K562 (cell line): Measurements from ENCODE around the gene MAP3K12. TPM values are rescaled to one million over a fixed set of nuclear protein-coding genes. Genes with fewer than 3 reads are reported as not detected.
A peak's percentile ranks its signal among the peaks of the same experiment; 100 is the strongest.

Source experiments
- CXXC5 ChIP-seq: fragments of 250-450 bp; sonication (Bioruptor Pico); IDR thresholded peaks from 2 replicates; pipeline ENCODE4 v1.8.0; 2022; ENCODE audit warnings: inconsistent platforms, mild to moderate bottlenecking, moderate library complexity
- MAFG ChIP-seq: fragments of 450-650 bp; conservative IDR thresholded peaks from 2 replicates; pipeline ENCODE4 v1.6.1; 2016; ENCODE audit warnings: missing genetic modification characterization, missing compliant biosample characterization
- MEF2D ChIP-seq: conservative IDR thresholded peaks from 2 replicates; pipeline ENCODE4 v1.6.1; 2016; ENCODE audit warnings: low read depth, missing genetic modification characterization, missing compliant biosample characterization
- MIER1 ChIP-seq: fragments of 450-650 bp; IDR thresholded peaks from 2 replicates; pipeline ENCODE4 v1.6.1; 2016; ENCODE audit warnings: antibody characterized with exemption, mild to moderate bottlenecking, low read depth
- MYC ChIP-seq, 2 experiments: fragments of 250-450 bp in 1 of 2; sonication (Bioruptor Pico) in 1 of 2; IDR thresholded peaks; 2 replicates each; pipeline versions ENCODE4 v1.5.1 to v1.6.1; 2012 to 2021; ENCODE audit warnings: low read depth in 2 of 2, borderline replicate concordance in 1 of 2, improper control_type of control experiment in 1 of 2, low read length in 1 of 2, mild to moderate bottlenecking in 1 of 2, moderate library complexity in 1 of 2
- NFYB ChIP-seq: IDR thresholded peaks from 2 replicates; pipeline ENCODE4 v1.6.1; 2011; ENCODE audit warnings: mild to moderate bottlenecking, moderate library complexity; ENCODE audit not compliant: insufficient read length; ENCODE audit errors: extremely low read depth
- OTX1 ChIP-seq: fragments of 450-650 bp; formaldehyde crosslinking; IDR thresholded peaks from 2 replicates; pipeline ENCODE4 v1.4.0; 2022; ENCODE audit warnings: mild to moderate bottlenecking
- PTBP1 ChIP-seq: fragments of 200-400 bp; formaldehyde crosslinking; IDR thresholded peaks from 2 replicates; pipeline ENCODE4 v1.6.1; 2017; ENCODE audit warnings: low read depth, low read length
- SMARCB1 ChIP-seq: IDR thresholded peaks from 2 replicates; pipeline ENCODE4 v1.6.1; 2011; ENCODE audit warnings: improper control_type of control experiment, low read depth; ENCODE audit not compliant: insufficient read length
- ZNF408 ChIP-seq: fragments of 250-450 bp; sonication (Bioruptor Pico); IDR thresholded peaks from 2 replicates; pipeline ENCODE4 v1.4.0; 2020; ENCODE audit warnings: low read depth, mild to moderate bottlenecking, moderate library complexity
- polyA plus RNA-seq, 8 experiments: library from polyadenylated mRNA; depleted of rRNA in 4 of 8; stranded (reverse) in 5 of 8; unstranded in 3 of 8; fragments of >200 nt; fragmentation: Nextera tagmentation in 2 of 8; fragmentation: Illumina TruSeq in 1 of 8; extraction: Ambion mirVana in 2 of 8; extraction: Trizol in 1 of 8; gene quantifications; 2 replicates each; pipeline versions ENCODE4 v1.2.1 to v1.2.3, GENCODE V29; 2011 to 2014; ENCODE audit warnings: inconsistent platforms in 1 of 8, missing spikeins in 1 of 8
- total RNA-seq, 7 experiments: library from RNA; depleted of rRNA in 6 of 7; stranded (reverse); fragments of >200 nt in 6 of 7; fragmentation: Illumina TruSeq in 2 of 7; extraction: Trizol in 2 of 7; gene quantifications; 2 replicates each; pipeline versions ENCODE4 v1.2.1 to v1.2.3, GENCODE V29; 2011 to 2021; ENCODE audit warnings: low replicate concordance in 1 of 7
- TF ChIP-seq, protein P1 (sequence below): fragments of 250-450 bp; sonication (Bioruptor Pico); IDR thresholded peaks from 2 replicates; pipeline ENCODE4 v1.5.0; 2020; ENCODE audit warnings: mild to moderate bottlenecking, borderline replicate concordance
- TF ChIP-seq, protein P2 (sequence below): fragments of 150-350 bp; IDR thresholded peaks from 2 replicates; pipeline ENCODE4 v1.6.1; 2014; ENCODE audit warnings: low read depth, mild to moderate bottlenecking, low read length, borderline replicate concordance
- TF ChIP-seq, protein P3 (sequence below): fragments of 450-650 bp; IDR thresholded peaks from 2 replicates; pipeline ENCODE4 v1.7.1; 2018; ENCODE audit warnings: mild to moderate bottlenecking, low read depth; ENCODE audit not compliant: partially characterized antibody

MAP3K12 gene
- total and polyA plus RNA-seq, 9 of the 15 experiments (the other 6 are each of a cell fraction or from before 2014, with no cell fraction given) = 0.10 to 2.4 (median 1.6) TPM

DNA sequence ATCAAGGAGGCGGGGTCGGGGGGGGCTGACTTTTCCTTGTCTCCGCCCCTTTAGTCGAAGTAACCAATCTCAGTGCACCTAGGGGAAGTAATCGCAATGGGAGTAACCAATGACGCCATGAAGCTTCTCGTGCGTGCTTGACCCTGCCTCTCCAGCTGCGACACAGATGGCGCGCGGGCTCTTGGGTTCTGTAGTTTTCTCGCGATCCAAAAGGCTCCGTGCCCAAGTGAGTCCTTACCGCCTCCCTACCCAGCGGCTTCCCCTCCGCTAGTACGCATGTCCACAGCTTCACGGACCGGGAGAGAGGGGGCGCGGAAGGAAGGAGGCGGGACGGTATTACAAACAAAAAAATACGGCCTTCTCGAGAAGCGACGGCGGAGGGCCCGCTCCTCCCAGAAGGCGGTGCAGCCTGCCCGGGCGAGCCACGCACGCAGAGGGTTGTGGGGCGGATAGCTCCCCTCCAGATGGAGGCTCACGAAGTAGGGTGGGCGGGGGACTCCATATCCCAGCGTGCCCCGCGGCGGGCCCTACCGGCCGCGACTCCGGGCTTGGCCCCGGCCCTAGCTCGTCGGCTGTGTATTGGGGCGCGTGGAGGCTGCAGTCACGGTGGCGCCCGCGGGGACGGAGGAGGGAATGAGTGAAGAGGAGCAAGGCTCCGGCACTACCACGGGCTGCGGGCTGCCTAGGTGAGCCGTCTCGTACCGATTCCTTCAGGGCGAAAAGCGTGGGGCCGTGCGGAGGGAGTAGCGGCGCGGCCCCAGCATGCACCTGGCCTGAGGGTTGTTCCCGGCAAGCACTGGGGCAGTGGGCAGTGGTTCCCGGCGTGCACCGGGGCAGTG, 1.7 kb upstream of the MAP3K12 start, which contains the start of gene TARBP2 (continued):
- TF ChIP-seq, protein P1, sequence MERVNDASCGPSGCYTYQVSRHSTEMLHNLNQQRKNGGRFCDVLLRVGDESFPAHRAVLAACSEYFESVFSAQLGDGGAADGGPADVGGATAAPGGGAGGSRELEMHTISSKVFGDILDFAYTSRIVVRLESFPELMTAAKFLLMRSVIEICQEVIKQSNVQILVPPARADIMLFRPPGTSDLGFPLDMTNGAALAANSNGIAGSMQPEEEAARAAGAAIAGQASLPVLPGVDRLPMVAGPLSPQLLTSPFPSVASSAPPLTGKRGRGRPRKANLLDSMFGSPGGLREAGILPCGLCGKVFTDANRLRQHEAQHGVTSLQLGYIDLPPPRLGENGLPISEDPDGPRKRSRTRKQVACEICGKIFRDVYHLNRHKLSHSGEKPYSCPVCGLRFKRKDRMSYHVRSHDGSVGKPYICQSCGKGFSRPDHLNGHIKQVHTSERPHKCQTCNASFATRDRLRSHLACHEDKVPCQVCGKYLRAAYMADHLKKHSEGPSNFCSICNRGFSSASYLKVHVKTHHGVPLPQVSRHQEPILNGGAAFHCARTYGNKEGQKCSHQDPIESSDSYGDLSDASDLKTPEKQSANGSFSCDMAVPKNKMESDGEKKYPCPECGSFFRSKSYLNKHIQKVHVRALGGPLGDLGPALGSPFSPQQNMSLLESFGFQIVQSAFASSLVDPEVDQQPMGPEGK (CRISPR knock-in tag) = no peak
- TF ChIP-seq CXXC5 (CRISPR knock-in tag) (peak; percentile 90), MIER1 (no peak), MAFG (tag) (no peak), SMARCB1 (no peak), OTX1 (peak; percentile 61; the same call in 1 of the 2 replicates), NFYB (peak; percentile 81), PTBP1 (no peak), ZNF408 (CRISPR knock-in tag) (no peak), MEF2D (tag) (peak; percentile 74), MYC (IDR thresholded peaks at IDR 0.05; ENCODE audit: low read depth, low read length) (peak; percentile 93), MYC (CRISPR knock-in tag; IDR thresholded peaks at IDR 0.05; ENCODE audit: borderline replicate concordance, low read depth) (peak; percentile 96; the same call in 1 of the 2 replicates)
- TF ChIP-seq, protein P2, sequence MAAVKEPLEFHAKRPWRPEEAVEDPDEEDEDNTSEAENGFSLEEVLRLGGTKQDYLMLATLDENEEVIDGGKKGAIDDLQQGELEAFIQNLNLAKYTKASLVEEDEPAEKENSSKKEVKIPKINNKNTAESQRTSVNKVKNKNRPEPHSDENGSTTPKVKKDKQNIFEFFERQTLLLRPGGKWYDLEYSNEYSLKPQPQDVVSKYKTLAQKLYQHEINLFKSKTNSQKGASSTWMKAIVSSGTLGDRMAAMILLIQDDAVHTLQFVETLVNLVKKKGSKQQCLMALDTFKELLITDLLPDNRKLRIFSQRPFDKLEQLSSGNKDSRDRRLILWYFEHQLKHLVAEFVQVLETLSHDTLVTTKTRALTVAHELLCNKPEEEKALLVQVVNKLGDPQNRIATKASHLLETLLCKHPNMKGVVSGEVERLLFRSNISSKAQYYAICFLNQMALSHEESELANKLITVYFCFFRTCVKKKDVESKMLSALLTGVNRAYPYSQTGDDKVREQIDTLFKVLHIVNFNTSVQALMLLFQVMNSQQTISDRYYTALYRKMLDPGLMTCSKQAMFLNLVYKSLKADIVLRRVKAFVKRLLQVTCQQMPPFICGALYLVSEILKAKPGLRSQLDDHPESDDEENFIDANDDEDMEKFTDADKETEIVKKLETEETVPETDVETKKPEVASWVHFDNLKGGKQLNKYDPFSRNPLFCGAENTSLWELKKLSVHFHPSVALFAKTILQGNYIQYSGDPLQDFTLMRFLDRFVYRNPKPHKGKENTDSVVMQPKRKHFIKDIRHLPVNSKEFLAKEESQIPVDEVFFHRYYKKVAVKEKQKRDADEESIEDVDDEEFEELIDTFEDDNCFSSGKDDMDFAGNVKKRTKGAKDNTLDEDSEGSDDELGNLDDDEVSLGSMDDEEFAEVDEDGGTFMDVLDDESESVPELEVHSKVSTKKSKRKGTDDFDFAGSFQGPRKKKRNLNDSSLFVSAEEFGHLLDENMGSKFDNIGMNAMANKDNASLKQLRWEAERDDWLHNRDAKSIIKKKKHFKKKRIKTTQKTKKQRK = no peak
- TF ChIP-seq, protein P3, sequence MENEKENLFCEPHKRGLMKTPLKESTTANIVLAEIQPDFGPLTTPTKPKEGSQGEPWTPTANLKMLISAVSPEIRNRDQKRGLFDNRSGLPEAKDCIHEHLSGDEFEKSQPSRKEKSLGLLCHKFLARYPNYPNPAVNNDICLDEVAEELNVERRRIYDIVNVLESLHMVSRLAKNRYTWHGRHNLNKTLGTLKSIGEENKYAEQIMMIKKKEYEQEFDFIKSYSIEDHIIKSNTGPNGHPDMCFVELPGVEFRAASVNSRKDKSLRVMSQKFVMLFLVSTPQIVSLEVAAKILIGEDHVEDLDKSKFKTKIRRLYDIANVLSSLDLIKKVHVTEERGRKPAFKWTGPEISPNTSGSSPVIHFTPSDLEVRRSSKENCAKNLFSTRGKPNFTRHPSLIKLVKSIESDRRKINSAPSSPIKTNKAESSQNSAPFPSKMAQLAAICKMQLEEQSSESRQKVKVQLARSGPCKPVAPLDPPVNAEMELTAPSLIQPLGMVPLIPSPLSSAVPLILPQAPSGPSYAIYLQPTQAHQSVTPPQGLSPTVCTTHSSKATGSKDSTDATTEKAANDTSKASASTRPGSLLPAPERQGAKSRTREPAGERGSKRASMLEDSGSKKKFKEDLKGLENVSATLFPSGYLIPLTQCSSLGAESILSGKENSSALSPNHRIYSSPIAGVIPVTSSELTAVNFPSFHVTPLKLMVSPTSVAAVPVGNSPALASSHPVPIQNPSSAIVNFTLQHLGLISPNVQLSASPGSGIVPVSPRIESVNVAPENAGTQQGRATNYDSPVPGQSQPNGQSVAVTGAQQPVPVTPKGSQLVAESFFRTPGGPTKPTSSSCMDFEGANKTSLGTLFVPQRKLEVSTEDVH = peak; percentile 14
